Keratinocyte (primary cell): ENCODE results near the gene GALR3.

Source experiments
- EZH2 ChIP-seq: IDR thresholded peaks from one replicate; pipeline ENCODE4 v1.6.1; 2012; ENCODE audit warnings: inconsistent platforms, mild to moderate bottlenecking, low read length, moderate library complexity
- TF ChIP-seq, protein P1 (sequence below), 3 experiments: IDR thresholded peaks in 1 of 3; conservative IDR thresholded peaks in 1 of 3; optimal IDR thresholded peaks in 1 of 3; 2 replicates in 2 of 3; 3 replicates in 1 of 3; pipeline versions ENCODE3 to v1.5.1; 2011; ENCODE audit warnings: low read length in 3 of 3, mild to moderate bottlenecking in 3 of 3, moderate library complexity in 2 of 3, control low read depth in 1 of 3, inconsistent platforms in 1 of 3; ENCODE audit not compliant: insufficient read depth in 2 of 3; ENCODE audit errors: extremely low read depth in 1 of 3

- TF ChIP-seq, protein P1, sequence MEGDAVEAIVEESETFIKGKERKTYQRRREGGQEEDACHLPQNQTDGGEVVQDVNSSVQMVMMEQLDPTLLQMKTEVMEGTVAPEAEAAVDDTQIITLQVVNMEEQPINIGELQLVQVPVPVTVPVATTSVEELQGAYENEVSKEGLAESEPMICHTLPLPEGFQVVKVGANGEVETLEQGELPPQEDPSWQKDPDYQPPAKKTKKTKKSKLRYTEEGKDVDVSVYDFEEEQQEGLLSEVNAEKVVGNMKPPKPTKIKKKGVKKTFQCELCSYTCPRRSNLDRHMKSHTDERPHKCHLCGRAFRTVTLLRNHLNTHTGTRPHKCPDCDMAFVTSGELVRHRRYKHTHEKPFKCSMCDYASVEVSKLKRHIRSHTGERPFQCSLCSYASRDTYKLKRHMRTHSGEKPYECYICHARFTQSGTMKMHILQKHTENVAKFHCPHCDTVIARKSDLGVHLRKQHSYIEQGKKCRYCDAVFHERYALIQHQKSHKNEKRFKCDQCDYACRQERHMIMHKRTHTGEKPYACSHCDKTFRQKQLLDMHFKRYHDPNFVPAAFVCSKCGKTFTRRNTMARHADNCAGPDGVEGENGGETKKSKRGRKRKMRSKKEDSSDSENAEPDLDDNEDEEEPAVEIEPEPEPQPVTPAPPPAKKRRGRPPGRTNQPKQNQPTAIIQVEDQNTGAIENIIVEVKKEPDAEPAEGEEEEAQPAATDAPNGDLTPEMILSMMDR (optimal IDR thresholded peaks at IDR 0.05 in 1 of 3, IDR thresholded peaks at IDR 0.05 in 1 of 3, conservative IDR thresholded peaks at IDR 0.05 in 1 of 3; ENCODE audit: extremely low read depth in 1 of 3, insufficient read depth in 2 of 3, low read length in 3 of 3): no peak
- no peak for TF ChIP-seq EZH2
Measured at GRCh38 chr22:37803639-37804351, 19.4 kb upstream of the GALR3 start.
